GM18499 (cell line): ENCODE data around the gene ITK.
"Not testable (repeated sequence)": the region's sequence is repeated elsewhere in the genome, so short reads cannot be mapped to it uniquely, and the experiment has no call there.

Experiments used
- ATAC-seq: cut with Tn5 transposase; IDR thresholded peaks from one replicate; pipeline ENCODE4 v1.9.1; 2021; ENCODE audit warnings: moderate number of reproducible peaks; ENCODE audit not compliant: insufficient read depth, unreplicated experiment

The ITK gene

GRCh38 chr5:157166214-157167213 is 14.1 kb upstream of the ITK start, which contains the start of gene GARIN3:
Gene GARIN3 (minus strand): TSS chr5:157166264. CDS start chr5:157166168, 96 bp downstream.
- ATAC-seq: no peak

DNA sequence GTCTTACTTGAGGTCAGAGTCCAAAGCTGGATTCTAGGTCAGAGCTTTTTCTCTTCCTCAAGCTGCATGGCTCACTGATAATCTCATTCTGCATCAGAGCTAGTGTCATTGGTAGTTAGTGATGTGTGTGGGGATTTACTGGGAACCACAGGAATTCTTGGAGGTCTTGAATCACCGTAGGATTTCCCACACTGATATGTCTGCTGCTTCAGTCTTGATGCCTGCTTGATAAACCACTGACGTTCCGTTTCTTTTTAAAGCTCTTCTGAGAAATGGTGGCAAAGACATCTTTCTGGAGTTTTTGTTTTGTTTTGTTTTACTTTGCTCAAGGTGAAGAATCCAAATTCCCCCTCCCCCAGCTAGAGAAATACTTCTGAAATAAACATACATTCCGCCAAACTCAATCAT is 13.4 kb upstream of the ITK start:
- no peak for ATAC-seq

DNA sequence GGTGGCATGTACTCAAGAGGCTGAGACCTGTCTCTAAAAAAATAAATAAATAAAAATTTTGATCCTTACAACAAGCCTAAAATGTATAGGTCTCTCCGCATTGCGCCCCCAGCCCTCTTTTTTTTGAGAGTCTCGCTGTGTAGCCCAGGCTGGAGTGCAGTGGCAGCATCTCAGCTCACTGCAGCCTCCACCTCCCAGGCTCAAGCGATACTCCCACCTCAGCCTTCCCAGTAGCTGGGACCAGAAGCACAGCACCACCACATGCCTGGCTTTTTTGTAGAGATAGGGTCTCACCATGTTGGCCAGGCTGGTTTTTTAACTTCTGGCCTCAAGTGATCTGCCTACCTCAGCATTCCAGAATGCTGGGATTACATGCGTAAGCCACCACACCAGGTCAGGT is 12.4 kb upstream of the ITK start:
- no peak for ATAC-seq

DNA sequence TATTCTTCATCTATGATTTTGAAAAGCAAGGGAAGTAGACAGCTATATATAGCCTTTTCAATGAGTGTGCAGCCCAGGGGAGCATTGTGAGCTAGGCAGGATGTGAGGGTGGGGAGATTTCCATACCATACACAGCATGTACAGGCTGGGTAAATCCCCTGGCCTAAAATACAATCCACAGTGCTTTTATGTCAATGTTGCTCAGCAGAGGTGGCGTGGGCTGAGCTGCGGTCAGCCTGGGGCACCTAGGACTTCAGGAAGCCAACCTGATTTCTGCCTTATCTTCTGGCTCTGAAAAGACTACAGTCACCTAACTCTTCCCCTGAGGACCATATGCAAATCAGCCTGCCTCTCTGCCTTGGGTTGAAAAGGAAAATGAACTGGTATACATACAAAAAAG is 8.2 kb upstream of the ITK start:
- ATAC-seq: peak; percentile 98

- ATAC-seq: no peak
Observed at GRCh38 chr5:157175071-157175612, 5.5 kb upstream of the ITK start.

DNA sequence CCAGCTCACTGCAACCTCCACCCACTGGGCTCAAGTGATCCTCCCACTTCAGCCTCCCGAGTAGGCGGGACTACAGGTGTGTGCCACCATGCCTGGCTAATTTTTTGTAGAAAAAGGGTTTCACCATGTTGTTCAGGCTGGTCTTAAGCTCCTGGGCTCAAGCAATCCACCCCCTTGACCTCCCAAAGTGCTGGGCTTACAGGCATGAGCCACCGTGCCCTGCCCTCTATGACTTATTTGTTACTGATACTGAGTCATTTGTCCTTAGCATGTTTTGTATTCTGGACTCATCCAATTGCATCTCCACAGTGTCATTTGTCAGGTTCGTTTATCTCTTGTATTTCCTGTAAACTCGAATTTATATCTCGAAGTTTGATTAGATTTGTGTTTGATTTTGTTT is 2.7 kb upstream of the ITK start:
- ATAC-seq: no peak

DNA sequence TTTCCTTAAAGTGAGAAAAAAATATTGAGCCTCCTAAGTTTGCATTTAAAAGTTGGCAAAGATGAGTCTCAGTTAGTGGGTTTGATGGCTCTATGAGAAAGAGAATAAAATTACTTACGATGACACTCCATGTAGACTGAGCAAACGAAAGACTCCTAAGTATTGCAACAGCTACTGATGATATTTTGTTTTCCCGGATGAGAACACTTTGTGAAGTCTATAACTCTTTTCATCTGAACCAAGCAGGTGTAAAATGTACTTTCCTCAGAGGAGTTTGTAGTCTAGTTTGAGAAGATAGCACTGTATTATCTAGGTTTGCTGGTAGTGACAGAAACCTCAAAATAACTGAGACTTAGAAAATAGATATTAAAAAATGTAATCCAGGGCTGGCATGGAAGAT is 1.7 kb upstream of the ITK start:
- no peak for ATAC-seq

GRCh38 chr5:157182143-157182757 is 1.6 kb downstream of the ITK start:
- no peak for ATAC-seq

GRCh38 chr5:157184117-157184670 is 3.6 kb downstream of the ITK start:
- ATAC-seq: no peak

GRCh38 chr5:157185122-157185521 is 4.5 kb downstream of the ITK start:
- not testable (repeated sequence) for ATAC-seq

DNA sequence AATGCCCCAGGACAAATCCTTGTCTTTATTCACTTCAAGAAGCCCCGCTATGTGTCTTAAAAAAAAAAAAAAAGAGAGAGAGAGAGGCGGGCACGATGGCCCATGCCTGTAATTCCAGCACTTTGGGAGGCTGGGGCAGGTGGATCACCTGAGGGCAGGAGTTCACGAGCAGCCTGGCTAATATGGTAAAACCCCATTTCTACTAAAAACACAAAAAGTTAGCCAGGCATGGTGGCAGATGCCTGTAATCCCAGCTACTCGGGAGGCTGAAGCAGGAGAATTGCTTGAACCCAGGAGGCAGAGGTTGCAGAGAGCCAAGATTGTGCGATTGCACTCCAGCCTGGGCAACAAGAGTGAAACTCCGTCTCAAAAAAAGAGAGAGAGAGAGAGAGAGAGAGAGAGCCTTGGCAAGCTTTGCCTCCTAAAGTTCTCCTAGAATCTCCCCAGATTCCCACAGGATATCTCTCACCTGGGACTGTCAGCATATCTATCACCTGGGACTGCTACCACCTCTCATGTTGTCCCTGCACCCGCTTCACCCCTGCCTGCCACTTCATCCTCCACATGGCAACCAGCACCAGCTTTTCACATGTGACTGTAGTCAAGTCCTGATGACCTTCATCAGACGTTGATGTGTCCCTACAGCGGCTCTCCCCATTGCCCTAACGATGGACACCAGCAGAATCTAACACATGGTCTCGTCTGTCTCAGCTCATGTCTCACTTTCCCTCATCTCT is 5.8 kb downstream of the ITK start:
- no peak for ATAC-seq

DNA sequence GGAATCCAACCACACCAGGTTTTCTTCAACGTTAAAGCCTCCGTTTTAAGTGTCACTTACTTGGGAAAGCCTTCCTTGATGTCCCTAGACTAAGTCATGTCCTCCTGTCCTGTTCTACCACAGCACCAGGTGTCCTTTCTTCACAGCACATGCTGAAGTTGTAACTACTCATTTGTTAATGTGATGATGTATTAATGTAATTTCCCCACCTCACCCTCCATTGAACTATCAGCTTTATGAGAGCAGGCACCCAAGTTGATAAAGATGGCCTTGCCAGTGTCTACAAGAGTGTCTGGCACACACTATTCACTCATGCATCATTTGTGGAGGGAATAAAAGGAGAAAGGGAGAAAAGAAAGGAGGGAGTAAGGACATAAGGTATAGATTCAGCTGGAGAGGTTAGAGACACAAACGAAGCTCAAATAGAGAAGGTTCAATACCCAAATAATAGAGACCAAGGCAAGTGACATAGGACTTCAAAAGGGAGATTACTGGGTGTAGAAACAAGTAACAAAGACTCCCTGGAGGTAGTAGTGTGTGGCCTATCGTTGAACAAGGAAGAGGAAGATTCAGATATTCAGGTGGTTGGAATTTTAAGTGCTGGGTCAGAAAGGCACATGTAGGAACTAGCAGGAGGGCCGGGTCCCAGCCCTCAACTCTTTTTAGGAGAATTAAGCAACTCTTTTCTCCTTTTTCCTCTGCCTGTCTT is 6.6 kb downstream of the ITK start:
- ATAC-seq: no peak

DNA sequence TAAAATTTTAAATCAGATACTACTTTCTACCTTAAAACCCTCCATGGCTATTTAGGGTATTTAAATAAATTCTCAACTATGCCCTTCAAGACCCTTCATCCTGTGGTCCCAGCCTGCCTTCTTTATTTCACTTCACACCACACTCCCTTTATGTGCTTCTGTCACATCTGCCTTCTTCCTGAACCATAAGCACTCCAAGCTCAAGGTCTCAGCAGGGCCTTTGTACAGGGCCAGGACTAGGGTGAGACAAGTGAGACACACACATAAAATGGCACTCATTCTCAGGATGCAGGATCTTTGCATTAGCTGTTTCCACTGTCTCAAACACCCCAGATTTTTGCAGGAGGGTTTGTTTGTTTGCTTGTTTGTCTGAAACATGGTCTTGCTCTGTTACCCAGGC is 7.6 kb downstream of the ITK start:
- ATAC-seq: no peak

GRCh38 chr5:157189223-157189622 is 8.6 kb downstream of the ITK start:
- no peak for ATAC-seq

GRCh38 chr5:157193699-157194424 is 13.2 kb downstream of the ITK start:
- ATAC-seq: no peak

DNA sequence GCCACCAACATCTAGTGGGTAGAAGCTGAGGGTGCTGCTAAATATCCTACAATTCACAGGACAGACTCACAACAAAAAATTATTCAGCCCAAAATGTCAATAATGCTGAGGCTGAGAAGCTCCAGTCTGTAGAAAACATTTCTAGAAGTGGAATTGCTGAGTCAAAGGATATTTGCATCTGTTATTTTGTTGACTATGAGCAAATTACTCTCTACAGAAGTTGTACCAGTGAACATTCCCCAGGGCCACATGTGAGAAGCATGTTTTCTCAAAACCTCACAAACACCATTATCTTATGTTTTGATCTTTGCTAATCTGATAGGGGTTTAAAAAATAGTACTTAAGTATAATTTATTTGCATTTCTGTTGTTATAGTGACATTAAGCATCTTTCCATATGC is 15.4 kb downstream of the ITK start:
- ATAC-seq: no peak

DNA sequence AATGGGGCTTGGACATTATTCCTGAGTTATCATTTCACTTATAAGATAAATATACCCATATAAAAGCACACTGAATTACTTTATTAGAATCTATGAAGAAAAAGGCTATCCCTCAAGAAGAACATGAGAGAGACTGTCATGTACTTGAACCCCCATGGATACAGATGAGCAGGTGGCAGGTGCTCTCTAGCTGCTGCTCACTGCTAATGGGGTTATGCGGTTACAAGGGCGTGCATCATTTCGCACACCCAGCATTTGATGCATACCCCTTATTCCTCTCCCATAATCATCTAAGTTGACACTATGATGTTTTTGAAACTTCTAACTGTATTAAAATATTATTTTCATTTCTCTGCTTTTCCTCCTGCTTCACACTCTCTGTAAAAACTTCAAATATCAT is 16.4 kb downstream of the ITK start:
- ATAC-seq: no peak

DNA sequence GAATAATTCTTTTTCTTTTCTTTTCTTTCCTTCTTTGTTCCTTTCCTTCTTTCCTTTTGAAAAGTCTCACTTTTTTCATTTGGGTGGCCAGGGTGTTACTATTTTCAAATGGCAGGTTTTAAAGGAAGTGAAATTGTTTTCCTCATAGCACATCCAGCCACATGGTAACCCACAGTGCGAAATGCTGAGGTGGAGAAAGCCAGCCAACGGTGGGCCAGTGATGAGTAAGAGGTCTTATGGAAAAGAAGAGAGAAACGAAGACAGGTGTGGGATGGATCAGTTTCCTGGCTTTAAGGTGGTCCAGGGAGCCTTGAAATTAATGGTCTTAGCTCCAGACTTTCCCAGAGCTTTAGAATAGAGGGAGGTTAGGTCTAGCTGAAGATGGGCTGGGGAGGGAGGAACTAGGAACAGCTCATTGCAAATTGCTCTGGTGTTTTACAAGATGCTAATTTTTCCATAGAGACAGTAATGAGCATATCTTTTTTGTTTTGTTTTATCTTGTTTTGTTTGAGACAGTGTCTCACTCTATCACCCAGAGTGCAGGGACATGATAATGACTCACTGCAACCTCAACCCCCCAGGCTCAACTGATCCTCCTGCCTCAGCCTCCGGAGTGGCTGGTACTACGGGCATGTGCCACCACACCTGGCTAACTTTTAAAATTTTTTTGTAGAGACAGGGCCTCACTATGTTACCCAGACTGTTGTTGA is 17.8 kb downstream of the ITK start:
- no peak for ATAC-seq
